ENCODE measurements around the gene PCNX1.
A peak's percentile ranks its signal among the peaks of the same experiment; 100 is the strongest.

The PCNX1 gene

GRCh38 chr14:70902184-70902583 lies 5.1 kb upstream of the PCNX1 start:
- DNase-seq (ENCODE audit: low spot score), result no peak
- POLR2A ChIA-PET (ENCODE audit: low non-redundant PET), result no interaction called here
- TF ChIP-seq, protein P1, sequence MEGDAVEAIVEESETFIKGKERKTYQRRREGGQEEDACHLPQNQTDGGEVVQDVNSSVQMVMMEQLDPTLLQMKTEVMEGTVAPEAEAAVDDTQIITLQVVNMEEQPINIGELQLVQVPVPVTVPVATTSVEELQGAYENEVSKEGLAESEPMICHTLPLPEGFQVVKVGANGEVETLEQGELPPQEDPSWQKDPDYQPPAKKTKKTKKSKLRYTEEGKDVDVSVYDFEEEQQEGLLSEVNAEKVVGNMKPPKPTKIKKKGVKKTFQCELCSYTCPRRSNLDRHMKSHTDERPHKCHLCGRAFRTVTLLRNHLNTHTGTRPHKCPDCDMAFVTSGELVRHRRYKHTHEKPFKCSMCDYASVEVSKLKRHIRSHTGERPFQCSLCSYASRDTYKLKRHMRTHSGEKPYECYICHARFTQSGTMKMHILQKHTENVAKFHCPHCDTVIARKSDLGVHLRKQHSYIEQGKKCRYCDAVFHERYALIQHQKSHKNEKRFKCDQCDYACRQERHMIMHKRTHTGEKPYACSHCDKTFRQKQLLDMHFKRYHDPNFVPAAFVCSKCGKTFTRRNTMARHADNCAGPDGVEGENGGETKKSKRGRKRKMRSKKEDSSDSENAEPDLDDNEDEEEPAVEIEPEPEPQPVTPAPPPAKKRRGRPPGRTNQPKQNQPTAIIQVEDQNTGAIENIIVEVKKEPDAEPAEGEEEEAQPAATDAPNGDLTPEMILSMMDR (conservative IDR thresholded peaks at IDR 0.05; ENCODE audit: low read depth), result no peak

DNA sequence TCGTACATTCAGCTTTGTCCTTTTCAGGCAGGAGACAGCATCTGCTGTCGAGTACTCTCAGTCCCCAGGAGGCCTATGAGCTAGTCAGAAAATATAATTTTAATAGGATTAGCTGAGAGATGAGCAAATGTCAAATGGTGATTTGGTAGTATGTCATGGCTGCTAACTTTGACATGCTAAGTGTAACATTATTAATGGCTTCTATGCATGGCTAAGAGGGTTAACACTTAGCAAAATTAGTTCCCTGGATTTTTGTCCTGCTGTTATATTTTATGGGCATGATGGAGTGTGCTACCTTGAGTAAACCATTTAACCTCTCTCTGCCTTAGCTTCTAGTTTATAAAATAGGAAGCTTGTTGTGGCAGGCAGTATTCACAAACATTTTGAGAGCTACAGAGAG lies 2.9 kb upstream of the PCNX1 start:
- TF ChIP-seq, protein P1 (conservative IDR thresholded peaks at IDR 0.05; ENCODE audit: low read depth), result no peak
- POLR2A ChIA-PET (ENCODE audit: low non-redundant PET), result no interaction called here
- CTCF ChIA-PET, result interaction anchor here (0.8 kb wide), 1 partner anchor 86 kb away, joined by 3 read pairs; no protein-coding TSS in a partner anchor
- H3K27ac ChIP-seq, result no peak overlapping the region
- DNase-seq (ENCODE audit: low spot score), result no peak

More at GRCh38 chr14:70902184-70902583, 5.1 kb upstream of the PCNX1 start:
- CTCF ChIA-PET, result interaction anchor here (0.6 to 1.3 kb wide), 3 partner anchors 70 to 105 kb away, joined by 3 to 4 read pairs (median 3); no protein-coding TSS in a partner anchor
- no peak overlapping the region for H3K27ac ChIP-seq

DNA sequence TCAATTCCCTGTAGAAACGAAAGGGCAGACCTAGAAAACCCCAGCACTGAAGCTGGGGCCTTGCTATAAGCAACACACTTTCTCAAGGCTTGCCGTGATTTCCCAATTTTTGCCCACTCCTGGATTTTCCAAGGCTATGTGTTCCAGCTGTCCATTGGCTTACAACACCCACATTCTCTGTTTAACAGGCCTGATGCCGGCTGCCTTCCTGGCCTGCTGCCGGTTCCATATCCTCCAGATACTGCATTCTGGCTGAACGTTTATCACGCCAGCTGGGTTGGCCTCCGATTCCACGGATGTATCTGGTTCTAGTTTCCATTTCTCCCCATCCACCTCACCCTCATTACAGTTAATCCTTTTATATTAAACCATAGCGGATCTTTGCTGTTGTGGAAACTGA lies 2.0 kb upstream of the PCNX1 start:
- no peak overlapping the region for H3K27ac ChIP-seq
- TF ChIP-seq, protein P1 (conservative IDR thresholded peaks at IDR 0.05; ENCODE audit: low read depth), result no peak
- POLR2A ChIA-PET (ENCODE audit: low non-redundant PET), result no interaction called here
- CTCF ChIA-PET, result interaction anchor here (0.9 kb wide), 1 partner anchor 68 kb away, joined by 3 read pairs; no protein-coding TSS in a partner anchor
- no peak for DNase-seq (ENCODE audit: low spot score)

GRCh38 chr14:70906793-70907175 lies 475 bp upstream of the PCNX1 start:
- no peak for DNase-seq (ENCODE audit: low spot score)
- H3K27ac ChIP-seq, result peak overlapping the region; percentile 94
- ChIA-PET POLR2A (ENCODE audit: low non-redundant PET) (interaction anchor here (0.9 kb wide), 2 partner anchors 46 to 59 kb away, joined by 4 read pairs; no protein-coding TSS in a partner anchor), CTCF (interaction anchor here (0.6 to 1.3 kb wide), 8 partner anchors 8 to 846 kb away, joined by 3 to 7 read pairs (median 3); no protein-coding TSS in a partner anchor)
- TF ChIP-seq, protein P1 (conservative IDR thresholded peaks at IDR 0.05; ENCODE audit: low read depth), result no peak

DNA sequence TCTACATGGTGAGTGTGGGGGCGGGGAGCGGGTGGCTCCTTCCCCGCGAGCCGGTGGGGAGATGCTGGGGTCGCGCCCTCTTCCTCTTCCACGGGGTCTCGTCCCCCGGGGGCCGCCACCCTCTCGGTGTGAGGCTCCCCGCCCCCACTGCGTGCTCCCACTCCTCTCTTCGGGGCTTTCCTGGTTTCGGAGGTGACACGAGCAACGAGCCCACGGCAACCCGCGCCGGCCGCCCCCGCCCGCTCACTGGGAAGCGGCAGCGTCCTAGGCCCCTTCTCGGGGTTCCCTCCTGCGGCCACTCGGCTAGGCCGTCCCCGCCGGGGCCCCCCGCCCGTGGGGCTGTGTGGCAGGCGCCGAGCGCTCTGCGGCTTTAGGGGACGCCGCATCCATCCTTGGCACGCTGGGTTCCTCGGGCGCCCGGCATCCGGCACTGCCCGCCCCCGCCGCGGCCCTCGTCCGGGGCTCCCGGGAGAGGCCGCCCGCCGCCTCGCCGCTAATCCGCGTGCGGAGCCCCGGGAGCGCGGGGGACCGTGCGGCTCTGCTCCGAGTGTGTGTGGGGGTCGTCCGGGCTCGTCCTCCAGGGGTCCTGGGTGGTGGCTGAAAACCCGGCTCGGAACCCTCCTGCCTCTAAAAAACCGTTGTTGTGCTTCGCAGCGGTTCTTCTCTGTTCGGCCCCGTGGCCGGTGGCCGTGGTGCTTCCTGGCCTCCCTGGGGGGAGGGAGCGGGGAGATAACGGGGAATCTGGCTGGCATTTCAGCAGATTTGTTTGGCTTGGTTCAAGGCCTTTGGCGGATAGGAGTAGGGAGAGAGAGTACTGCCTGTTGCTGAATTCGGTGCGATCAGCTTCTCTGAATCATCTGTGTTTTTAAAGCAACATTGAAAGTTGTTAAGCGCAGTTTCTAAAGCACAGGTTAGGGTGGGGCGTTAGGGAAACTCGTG lies 1.0 kb downstream of the PCNX1 start:
- ChIA-PET CTCF (interaction anchor here (0.5 to 0.9 kb wide), 2 partner anchors 65 to 232 kb away, joined by 3 to 4 read pairs; no protein-coding TSS in a partner anchor), POLR2A (ENCODE audit: low non-redundant PET) (no interaction called here)
- peak; percentile 33 for DNase-seq (ENCODE audit: low spot score)
- TF ChIP-seq, protein P1 (conservative IDR thresholded peaks at IDR 0.05; ENCODE audit: low read depth), result no peak
- peak overlapping the region; percentile 94 for H3K27ac ChIP-seq

GRCh38 chr14:70908935-70909641 lies 1.8 kb downstream of the PCNX1 start:
- CTCF ChIA-PET, result interaction anchor here (0.5 to 1.0 kb wide), 2 partner anchors 18 to 231 kb away, joined by 3 to 4 read pairs; no protein-coding TSS in a partner anchor

More at GRCh38 chr14:70908935-70909641, 1.8 kb downstream of the PCNX1 start:
- H3K27ac ChIP-seq, result peak overlapping the region; percentile 94
- DNase-seq (ENCODE audit: low spot score), result no peak
- TF ChIP-seq, protein P1 (conservative IDR thresholded peaks at IDR 0.05; ENCODE audit: low read depth), result no peak
- POLR2A ChIA-PET (ENCODE audit: low non-redundant PET), result no interaction called here

Data from RWPE1 (cell line).